Mucosa of descending colon (tissue), 3 donors: ENCODE measurements around the gene SYNPO. TPM values are rescaled to one million over a fixed set of nuclear protein-coding genes. Genes with fewer than 3 reads are reported as not detected.

Source experiments
- ATAC-seq: fragments of 200-7000 bp; cut with Tn5 transposase; one replicate; pipeline ENCODE4 v1.9.1; 2020; ENCODE audit warnings: mild to moderate bottlenecking, moderate library complexity
- DNase-seq, 3 donors: peaks; one replicate each; pipeline ENCODE4 v3.0.0-alpha.2; 2020
- H3K36me3 ChIP-seq: fragments of 200-600 bp; one replicate; pipeline ENCODE4 v1.8.0; 2021; ENCODE audit warnings: low read depth, mild to moderate bottlenecking
- H3K4me1 ChIP-seq: fragments of 200-600 bp; one replicate; pipeline ENCODE4 v1.8.0; 2021; ENCODE audit warnings: low read depth, mild to moderate bottlenecking
- H3K4me3 ChIP-seq: fragments of 200-600 bp; one replicate; pipeline ENCODE4 v1.8.0; 2021; ENCODE audit warnings: mild to moderate bottlenecking
- H3K9me3 ChIP-seq: fragments of 200-600 bp; one replicate; pipeline ENCODE4 v1.8.0; 2021; ENCODE audit warnings: mild to moderate bottlenecking
- CTCF ChIP-seq: fragments of 200-600 bp; IDR thresholded peaks from one replicate; pipeline ENCODE4 v1.8.0; 2022; ENCODE audit warnings: antibody characterized with exemption, mild to moderate bottlenecking
- intact Hi-C, 2 donors: fragments of 100-400 bp; cut with DNase I in 1 of 2; cut with micrococcal nuclease in 1 of 2; formaldehyde crosslinking; loops; one replicate each; pipeline versions ENCODE4 v1.11.0 to v1.11.1; 2022; cut with DNase I, micrococcal nuclease
- total RNA-seq, 3 donors: library from RNA; stranded (reverse); fragmentation: NEBNext Ultra II Directional in 2 of 3; extraction: Animal tissue kit (Norgen Biotek cat#: 25700) in 2 of 3; gene quantifications; one replicate each; pipeline versions ENCODE4 v1.2.1 to v1.2.4, GENCODE V29; 2021 to 2023
- donor health status: DM: no; HTN: no; CAD: no; lungs with moderate emphysema.
- donor health status: DM: no; HTN: no; CAD: no.
- donor health status: DM: no; HTN: yes; CAD: no.

The SYNPO gene
- total RNA-seq, 3 donors from 2014 or later, result 62.9 to 73.6 (median 63.9) TPM

GRCh38 chr5:150604010-150604409 lies 36.5 kb upstream of the SYNPO start:
- TF ChIP-seq CTCF, result no peak
- no peak for ATAC-seq
- Histone ChIP-seq H3K36me3 (no peaks in the 10 kb centered on the region), H3K9me3 (no peaks in the 10 kb centered on the region), H3K4me3 (no peak overlapping the region), H3K4me1 (peaks cover 4% of the 10 kb centered on the region)
- DNase-seq, result peak in 1 of 3 donors; percentile 11
- intact Hi-C loops, result no loop called here

GRCh38 chr5:150604894-150605440 lies 35.5 kb upstream of the SYNPO start:
- DNase-seq (no peak), ATAC-seq (no peak)
- TF ChIP-seq CTCF, result no peak
- Histone ChIP-seq H3K36me3 (no peaks in the 10 kb centered on the region), H3K9me3 (no peaks in the 10 kb centered on the region), H3K4me1 (no peaks in the 10 kb centered on the region), H3K4me3 (no peak overlapping the region)
- intact Hi-C loops, result no loop called here

GRCh38 chr5:150605546-150605945 lies 34.9 kb upstream of the SYNPO start:
- no peak for ATAC-seq
- Histone ChIP-seq H3K4me3 (no peak overlapping the region), H3K36me3 (no peaks in the 10 kb centered on the region), H3K9me3 (no peaks in the 10 kb centered on the region), H3K4me1 (peaks cover 4% of the 10 kb centered on the region)
- intact Hi-C loops, result no loop called here
- TF ChIP-seq CTCF, result no peak
- DNase-seq, result peak in 1 of 3 donors; percentile 12

GRCh38 chr5:150606476-150606875 lies 34.0 kb upstream of the SYNPO start:
- no peak for ATAC-seq

GRCh38 chr5:150607105-150607504 lies 33.4 kb upstream of the SYNPO start:
- Histone ChIP-seq H3K4me3 (no peak overlapping the region), H3K36me3 (no peaks in the 10 kb centered on the region), H3K9me3 (no peaks in the 10 kb centered on the region), H3K4me1 (peaks cover 12% of the 10 kb centered on the region)
- no peak for TF ChIP-seq CTCF
- no peak for DNase-seq
- intact Hi-C loops, result no loop called here
- no peak for ATAC-seq

More at GRCh38 chr5:150606476-150606875, 34.0 kb upstream of the SYNPO start:
- no peak overlapping the region for H3K4me3 ChIP-seq
- peaks cover 11% of the 10 kb centered on the region for H3K4me1 ChIP-seq
- no peaks in the 10 kb centered on the region for H3K36me3 ChIP-seq
- H3K9me3 ChIP-seq, result no peaks in the 10 kb centered on the region
- no peak for TF ChIP-seq CTCF
- intact Hi-C loops, result no loop called here
- peak in 1 of 3 donors; percentile 12 for DNase-seq

GRCh38 chr5:150607991-150608390 lies 32.5 kb upstream of the SYNPO start:
- TF ChIP-seq CTCF, result no peak
- Histone ChIP-seq H3K9me3 (no peaks in the 10 kb centered on the region), H3K36me3 (no peaks in the 10 kb centered on the region), H3K4me1 (peaks cover 21% of the 10 kb centered on the region), H3K4me3 (no peak overlapping the region)
- intact Hi-C loops, result no loop called here
- ATAC-seq, result no peak
- peak in 1 of 3 donors; percentile 19 for DNase-seq
